Upper lobe of left lung (tissue), 6 donors: Measurements from ENCODE around the gene PRKCA. TPM values are rescaled to one million over a fixed set of nuclear protein-coding genes. Genes with fewer than 3 reads are reported as not detected.

Source experiments
- ATAC-seq, 2 donors: fragments of 200-7000 bp; cut with Tn5 transposase; one replicate each; pipeline ENCODE4 v1.9.1; 2022; ENCODE audit warnings: mild to moderate bottlenecking in 2 of 2, moderate library complexity in 2 of 2; ENCODE audit not compliant: low FRiP score in 2 of 2
- DNase-seq, 2 donors: peaks; one replicate each; pipeline ENCODE4 v3.0.0-alpha.2; 2019 to 2020
- H3K27ac ChIP-seq, 4 donors: fragments of 200-600 bp; sonication (generic); one replicate each; pipeline ENCODE4 v1.5.1; 2016 to 2019
- H3K27me3 ChIP-seq, 4 donors: fragments of 200-600 bp; sonication (generic); one replicate each; pipeline ENCODE4 v1.5.1; 2017 to 2019
- H3K36me3 ChIP-seq, 4 donors: fragments of 200-600 bp; sonication (generic); one replicate each; pipeline ENCODE4 v1.5.1; 2016 to 2019
- H3K4me1 ChIP-seq, 4 donors: fragments of 200-600 bp; sonication (generic); one replicate each; pipeline ENCODE4 v1.5.1; 2018 to 2019
- H3K4me3 ChIP-seq, 4 donors: fragments of 200-600 bp; sonication (generic); one replicate each; pipeline ENCODE4 v1.5.1; 2017 to 2019; ENCODE audit warnings: mild to moderate bottlenecking in 2 of 4, moderate library complexity in 1 of 4
- H3K9me3 ChIP-seq, 4 donors: fragments of 200-600 bp; sonication (generic); one replicate each; pipeline ENCODE4 v1.5.1; 2018 to 2019
- EP300 ChIP-seq, 4 donors: sonication (generic); formaldehyde crosslinking; IDR thresholded peaks; one replicate each; pipeline ENCODE4 v1.5.1; 2017; ENCODE audit warnings: antibody characterized with exemption in 4 of 4, control low read depth in 2 of 4
- POLR2A ChIP-seq, 4 donors: fragments of 450-650 bp; IDR thresholded peaks; one replicate each; pipeline ENCODE4 v1.5.1; 2016 to 2017; ENCODE audit warnings: antibody characterized with exemption in 4 of 4, mild to moderate bottlenecking in 2 of 4
- POLR2AphosphoS5 ChIP-seq, 2 donors: sonication (generic); formaldehyde crosslinking; IDR thresholded peaks; one replicate each; pipeline ENCODE4 v1.5.1; 2017; ENCODE audit warnings: antibody characterized with exemption in 2 of 2
- WGBS, 2 donors: methylation state at CpG; one replicate each; pipeline ENCODE4 v1.1.5; 2017 to 2018; 5-methylcytosine and 5-hydroxymethylcytosine counted together
- total RNA-seq, 6 donors: library from RNA; depleted of rRNA in 4 of 6; stranded (reverse); fragments of >200 nt in 4 of 6; gene quantifications; one replicate each; pipeline versions ENCODE4 v1.1.0 to v1.2.1, GENCODE V29; 2016 to 2021
- TF ChIP-seq, protein P1 (sequence below), 6 experiments: fragments of 450-650 bp in 4 of 6; fragments of 200-600 bp in 2 of 6; sonication (generic) in 2 of 6; IDR thresholded peaks; one replicate each; pipeline ENCODE4 v1.5.1; 2016 to 2019; ENCODE audit warnings: antibody characterized with exemption in 6 of 6
- donor health status: DM: no; HTN: no; CAD: no; lungs with moderate emphysema.
- donor health status: DM: no; HTN: yes; CAD: no; lungs with severe emphysema.

PRKCA gene
- total RNA-seq, 6 donors from 2014 or later, result 10.9 to 29.3 (median 18.0) TPM

DNA sequence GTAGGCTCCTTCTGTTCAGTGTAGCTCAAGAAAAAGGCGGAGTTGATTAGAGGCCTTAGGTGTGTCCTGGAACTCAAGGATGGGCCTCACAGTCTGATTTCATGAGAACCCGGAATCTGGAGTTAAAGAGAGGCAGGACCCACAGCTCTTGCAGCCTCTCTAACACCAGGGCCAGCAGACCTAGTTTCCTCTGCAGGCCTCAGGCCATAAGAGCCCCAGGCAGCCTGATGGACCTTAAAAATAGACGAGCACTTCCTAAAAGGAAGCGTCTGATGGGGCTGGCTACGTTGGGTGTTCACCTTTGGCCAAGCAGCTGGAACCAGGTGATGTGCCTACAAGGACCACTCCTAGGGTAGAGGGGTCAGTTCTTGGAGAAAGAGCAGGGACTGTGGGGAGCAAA lies 540.1 kb downstream of the PRKCA start:
- 73 to 83% methylated on average over 5 of the region's 5 CpGs for WGBS, 2 donors
- no peak for DNase-seq
- H3K4me3 ChIP-seq, result no peak overlapping the region
- no peaks in the 10 kb centered on the region for H3K4me1 ChIP-seq
- TF ChIP-seq POLR2AphosphoS5 (IDR thresholded peaks at IDR 0.05) (no peak), POLR2A (IDR thresholded peaks at IDR 0.05) (no peak), EP300 (IDR thresholded peaks at IDR 0.05) (no peak)
- TF ChIP-seq, protein P1, sequence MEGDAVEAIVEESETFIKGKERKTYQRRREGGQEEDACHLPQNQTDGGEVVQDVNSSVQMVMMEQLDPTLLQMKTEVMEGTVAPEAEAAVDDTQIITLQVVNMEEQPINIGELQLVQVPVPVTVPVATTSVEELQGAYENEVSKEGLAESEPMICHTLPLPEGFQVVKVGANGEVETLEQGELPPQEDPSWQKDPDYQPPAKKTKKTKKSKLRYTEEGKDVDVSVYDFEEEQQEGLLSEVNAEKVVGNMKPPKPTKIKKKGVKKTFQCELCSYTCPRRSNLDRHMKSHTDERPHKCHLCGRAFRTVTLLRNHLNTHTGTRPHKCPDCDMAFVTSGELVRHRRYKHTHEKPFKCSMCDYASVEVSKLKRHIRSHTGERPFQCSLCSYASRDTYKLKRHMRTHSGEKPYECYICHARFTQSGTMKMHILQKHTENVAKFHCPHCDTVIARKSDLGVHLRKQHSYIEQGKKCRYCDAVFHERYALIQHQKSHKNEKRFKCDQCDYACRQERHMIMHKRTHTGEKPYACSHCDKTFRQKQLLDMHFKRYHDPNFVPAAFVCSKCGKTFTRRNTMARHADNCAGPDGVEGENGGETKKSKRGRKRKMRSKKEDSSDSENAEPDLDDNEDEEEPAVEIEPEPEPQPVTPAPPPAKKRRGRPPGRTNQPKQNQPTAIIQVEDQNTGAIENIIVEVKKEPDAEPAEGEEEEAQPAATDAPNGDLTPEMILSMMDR (IDR thresholded peaks at IDR 0.05), result no peak
- no peaks in the 10 kb centered on the region for H3K9me3 ChIP-seq
- no peak for ATAC-seq
- H3K27ac ChIP-seq, result no peak overlapping the region
- no peaks in the 10 kb centered on the region for H3K36me3 ChIP-seq
- no peaks in the 10 kb centered on the region for H3K27me3 ChIP-seq

DNA sequence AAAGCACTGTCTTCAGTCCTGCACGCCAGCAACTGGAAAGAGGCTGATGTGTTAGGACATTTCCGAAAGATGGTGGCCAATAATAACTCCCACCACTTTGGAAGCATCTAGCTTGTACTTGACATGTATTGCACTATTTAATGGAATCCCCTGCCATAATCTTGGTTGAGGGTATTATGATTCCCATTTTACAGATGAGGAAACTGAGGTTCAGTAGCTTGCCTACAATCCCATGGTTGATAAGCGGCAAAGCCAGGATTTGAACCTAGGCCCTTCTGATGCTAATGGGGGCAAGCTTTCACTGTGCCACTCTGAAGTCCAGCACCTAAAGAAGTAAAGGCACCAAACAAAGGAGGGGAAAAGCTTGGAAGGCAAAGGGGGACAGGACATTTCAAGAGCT lies 540.5 kb downstream of the PRKCA start:
- no peak overlapping the region for H3K27ac ChIP-seq
- no peaks in the 10 kb centered on the region for H3K27me3 ChIP-seq
- H3K4me3 ChIP-seq, result no peak overlapping the region
- no peaks in the 10 kb centered on the region for H3K4me1 ChIP-seq
- no peaks in the 10 kb centered on the region for H3K9me3 ChIP-seq
- DNase-seq, result no peak
- TF ChIP-seq POLR2AphosphoS5 (IDR thresholded peaks at IDR 0.05), result no peak
- TF ChIP-seq POLR2A (IDR thresholded peaks at IDR 0.05), result no peak
- TF ChIP-seq, protein P1 (IDR thresholded peaks at IDR 0.05), result no peak
- H3K36me3 ChIP-seq, result no peaks in the 10 kb centered on the region
- 91 to 96% methylated on average over 3 of the region's 3 CpGs for WGBS, 2 donors
- no peak for ATAC-seq

DNA sequence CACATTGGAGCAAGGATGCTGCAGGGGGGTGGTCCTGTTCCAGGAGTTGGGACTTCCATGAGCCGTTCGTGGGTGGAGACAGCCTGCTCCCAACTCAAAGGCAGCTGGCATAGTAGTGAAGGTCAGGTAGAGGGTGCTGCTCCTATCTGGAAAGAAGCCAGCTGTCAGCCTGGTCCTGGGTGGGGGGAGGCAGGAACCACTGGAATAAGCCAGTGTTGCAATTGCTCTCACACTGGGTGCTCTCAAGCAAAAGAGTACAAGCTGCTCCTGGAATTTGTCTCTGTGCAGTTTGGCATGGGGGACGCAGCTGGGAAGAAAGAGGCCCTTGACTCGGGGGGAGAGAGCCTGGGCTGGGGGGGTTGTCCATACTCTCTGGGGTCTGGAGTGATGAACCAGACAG lies 541.2 kb downstream of the PRKCA start:
- WGBS, 2 donors, result 78 to 94% methylated on average over 2 to 4 of the region's 4 CpGs
- no peaks in the 10 kb centered on the region for H3K36me3 ChIP-seq
- no peak for ATAC-seq
- no peak overlapping the region for H3K4me3 ChIP-seq
- H3K4me1 ChIP-seq, result no peaks in the 10 kb centered on the region
- no peak for TF ChIP-seq EP300 (IDR thresholded peaks at IDR 0.05)
- TF ChIP-seq, protein P1 (IDR thresholded peaks at IDR 0.05), result no peak
- no peak for TF ChIP-seq POLR2AphosphoS5 (IDR thresholded peaks at IDR 0.05)
- no peak for TF ChIP-seq POLR2A (IDR thresholded peaks at IDR 0.05)
- H3K9me3 ChIP-seq, result no peaks in the 10 kb centered on the region
- H3K27me3 ChIP-seq, result no peaks in the 10 kb centered on the region
- H3K27ac ChIP-seq, result no peak overlapping the region
- DNase-seq, result no peak

DNA sequence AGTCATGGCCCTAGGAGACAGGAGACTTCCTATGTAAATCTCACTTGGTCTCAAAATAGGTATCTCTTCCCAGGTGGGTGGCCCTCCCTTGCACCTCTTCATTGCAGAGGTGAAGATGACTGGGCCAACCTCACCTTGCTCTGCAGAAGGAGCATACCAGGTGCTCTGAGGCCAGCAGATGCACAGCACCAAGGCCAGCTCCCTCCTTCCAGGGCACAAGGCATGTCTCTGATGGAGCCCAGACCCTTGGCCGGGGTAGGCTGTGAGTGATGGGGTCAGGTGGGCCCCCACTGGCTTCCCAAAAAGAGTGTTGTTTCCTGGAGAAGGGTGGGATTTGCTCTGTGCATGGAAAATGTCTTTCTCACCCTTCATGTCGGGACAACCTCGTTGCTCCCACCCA lies 545.3 kb downstream of the PRKCA start:
- WGBS, 2 donors, result 80 to 87% methylated on average over 3 of the region's 3 CpGs
- H3K27ac ChIP-seq, result no peak overlapping the region
- DNase-seq, result no peak
- TF ChIP-seq, protein P1 (IDR thresholded peaks at IDR 0.05), result no peak
- TF ChIP-seq POLR2A (IDR thresholded peaks at IDR 0.05), result no peak
- TF ChIP-seq EP300 (IDR thresholded peaks at IDR 0.05), result no peak
- no peak for TF ChIP-seq POLR2AphosphoS5 (IDR thresholded peaks at IDR 0.05)
- no peak for ATAC-seq
- H3K4me3 ChIP-seq, result no peak overlapping the region
- H3K36me3 ChIP-seq, result no peaks in the 10 kb centered on the region
- H3K9me3 ChIP-seq, result no peaks in the 10 kb centered on the region
- H3K27me3 ChIP-seq, result no peaks in the 10 kb centered on the region
- no peaks in the 10 kb centered on the region for H3K4me1 ChIP-seq

DNA sequence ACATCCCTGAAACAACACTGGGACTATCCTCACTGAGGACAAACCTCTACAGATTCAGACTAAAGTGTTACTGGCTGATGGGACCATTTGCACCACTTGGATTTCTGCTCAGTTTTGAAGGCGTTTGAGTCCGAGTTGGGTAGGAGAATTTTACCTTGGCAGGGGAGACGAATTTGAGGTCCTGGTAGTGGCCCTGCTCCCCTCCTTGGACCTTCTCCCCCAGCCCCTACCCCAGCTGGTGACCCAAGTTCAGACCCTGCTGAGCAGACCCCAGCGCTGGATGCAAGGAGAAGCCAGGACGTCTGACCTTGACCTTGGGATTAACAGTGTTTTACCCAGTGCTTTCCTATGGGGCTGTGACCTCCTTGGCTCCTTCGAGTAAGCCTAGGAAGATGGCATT lies 546.1 kb downstream of the PRKCA start:
- no peak for DNase-seq
- no peaks in the 10 kb centered on the region for H3K27me3 ChIP-seq
- no peak for ATAC-seq
- 73 to 79% methylated on average over 6 of the region's 6 CpGs for WGBS, 2 donors
- no peak for TF ChIP-seq POLR2AphosphoS5 (IDR thresholded peaks at IDR 0.05)
- TF ChIP-seq POLR2A (IDR thresholded peaks at IDR 0.05), result no peak
- TF ChIP-seq, protein P1 (IDR thresholded peaks at IDR 0.05), result no peak
- no peak for TF ChIP-seq EP300 (IDR thresholded peaks at IDR 0.05)
- H3K9me3 ChIP-seq, result no peaks in the 10 kb centered on the region
- no peak overlapping the region for H3K27ac ChIP-seq
- H3K36me3 ChIP-seq, result no peaks in the 10 kb centered on the region
- H3K4me3 ChIP-seq, result no peak overlapping the region
- H3K4me1 ChIP-seq, result no peaks in the 10 kb centered on the region
